B cell (primary cell): ENCODE data around the gene PAQR4. TPM values are rescaled to one million over a fixed set of nuclear protein-coding genes. Genes with fewer than 3 reads are reported as not detected.

Experiments
- ATAC-seq: fragments of 200-7000 bp; cut with Tn5 transposase; one replicate; pipeline ENCODE4 v1.10.0; 2021; ENCODE audit warnings: low read depth, mild to moderate bottlenecking, moderate number of reproducible peaks, moderate library complexity
- CTCF ChIA-PET: fragments of 350-600 bp; sonication (Branson Sonifier 250); formaldehyde crosslinking; loops from one replicate; lab custom pipeline; 2021; ENCODE audit warnings: antibody characterized with exemption, inconsistent platforms; lab: Charles Lee
- POLR2A ChIA-PET: fragments of 350-600 bp; sonication (Branson Sonifier 250); formaldehyde crosslinking; loops from one replicate; lab custom pipeline; 2021; ENCODE audit warnings: antibody characterized with exemption; lab: Charles Lee
- DNase-seq: peaks from one replicate; pipeline ENCODE4 v3.0.0; 2013
- H2AFZ ChIP-seq: 2 replicates; pipeline ENCODE4 v1.6.1; 2012; ENCODE audit warnings: mild to moderate bottlenecking, low read depth, low read length; ENCODE audit not compliant: insufficient read depth, poor library complexity, severe bottlenecking
- H3K27ac ChIP-seq, 2 donors: 1 replicate in 1 of 2; 2 replicates in 1 of 2; pipeline ENCODE4 v1.5.1; 2012 to 2013; ENCODE audit warnings: low read length in 2 of 2, mild to moderate bottlenecking in 2 of 2, moderate library complexity in 1 of 2
- H3K27me3 ChIP-seq, 4 experiments: fragments of 200-600 bp in 1 of 4; sonication (generic) in 1 of 4; replicated peaks in 1 of 4; 1 replicate in 2 of 4; 2 replicates in 2 of 4; pipeline versions ENCODE4 v1.6.1 to v1.7.0; 2013 to 2016; ENCODE audit warnings: low read length in 3 of 4, mild to moderate bottlenecking in 2 of 4, mixed read lengths in 1 of 4, moderate library complexity in 1 of 4; ENCODE audit not compliant: insufficient read depth in 4 of 4, control insufficient read depth in 3 of 4; ENCODE audit errors: control extremely low read depth in 1 of 4
- H3K36me3 ChIP-seq, 2 experiments: replicated peaks in 1 of 2; 1 replicate in 1 of 2; 2 replicates in 1 of 2; pipeline versions ENCODE4 v1.6.1 to v1.7.1; 2013; ENCODE audit warnings: low read length in 1 of 2; ENCODE audit not compliant: insufficient read depth in 2 of 2, control insufficient read depth in 1 of 2; ENCODE audit errors: control extremely low read depth in 1 of 2, extremely low read depth in 1 of 2
- H3K4me1 ChIP-seq, 2 donors: fragments of 200-600 bp in 1 of 2; sonication (generic) in 1 of 2; 1 replicate in 1 of 2; 2 replicates in 1 of 2; pipeline versions ENCODE4 v1.5.1 to v1.6.1; 2013 to 2017; ENCODE audit warnings: low read length in 2 of 2; ENCODE audit not compliant: control insufficient read depth in 2 of 2, insufficient read depth in 2 of 2
- H3K4me2 ChIP-seq: replicated peaks from 2 replicates; pipeline ENCODE3; 2012; ENCODE audit warnings: mild to moderate bottlenecking, low read depth, low read length; ENCODE audit not compliant: poor library complexity, severe bottlenecking
- H3K4me3 ChIP-seq, 5 experiments: fragments of 200-600 bp in 1 of 5; sonication (generic) in 1 of 5; 1 replicate in 3 of 5; 2 replicates in 2 of 5; pipeline versions ENCODE4 v1.5.1 to v1.7.0; 2011 to 2016; ENCODE audit warnings: low read length in 4 of 5, mild to moderate bottlenecking in 4 of 5, low read depth in 2 of 5, control low read depth in 1 of 5, moderate library complexity in 1 of 5; ENCODE audit not compliant: insufficient read depth in 1 of 5; ENCODE audit errors: control extremely low read depth in 1 of 5, extremely low read depth in 1 of 5
- H3K79me2 ChIP-seq: fragments of 200-600 bp; sonication (generic); one replicate; pipeline ENCODE4 v1.6.0; 2016; ENCODE audit warnings: low read length; ENCODE audit not compliant: control insufficient read depth, insufficient read depth
- H3K9ac ChIP-seq: fragments of 200-600 bp; sonication (generic); 2 replicates; pipeline ENCODE4 v1.6.1; 2017; ENCODE audit warnings: mild to moderate bottlenecking, low read length, moderate library complexity
- H3K9me3 ChIP-seq, 3 donors: one replicate each; pipeline versions ENCODE4 v1.6.1 to v1.7.1; 2013; ENCODE audit warnings: low read length in 2 of 3; ENCODE audit not compliant: control insufficient read depth in 2 of 3, insufficient read depth in 1 of 3; ENCODE audit errors: control extremely low read depth in 1 of 3
- H4K20me1 ChIP-seq: 2 replicates; pipeline ENCODE4 v1.6.0; 2012; ENCODE audit warnings: mild to moderate bottlenecking, low read length; ENCODE audit not compliant: insufficient read depth, control insufficient read depth, poor library complexity, severe bottlenecking
- H3K27ac Mint-ChIP-seq: one replicate; pipeline ENCODE4 v1.8.0; 2021; ENCODE audit warnings: mixed read lengths
- H3K27me3 Mint-ChIP-seq: one replicate; pipeline ENCODE4 v1.8.0; 2021; ENCODE audit warnings: mixed read lengths
- H3K4me1 Mint-ChIP-seq: one replicate; pipeline ENCODE4 v1.8.0; 2021; ENCODE audit warnings: mixed read lengths
- H3K4me3 Mint-ChIP-seq: one replicate; pipeline ENCODE4 v1.8.0; 2021; ENCODE audit warnings: mixed read lengths
- H3K9me3 Mint-ChIP-seq: one replicate; pipeline ENCODE4 v1.8.0; 2022; ENCODE audit warnings: mixed read lengths; ENCODE audit not compliant: insufficient read depth
- CTCF ChIP-seq: fragments of 200-600 bp; IDR thresholded peaks from one replicate; pipeline ENCODE4 v1.8.0; 2022; ENCODE audit warnings: antibody characterized with exemption, mild to moderate bottlenecking
- EZH2 ChIP-seq: IDR thresholded peaks from 2 replicates; pipeline ENCODE4 v1.6.1; 2012; ENCODE audit warnings: borderline replicate concordance, low read depth, mild to moderate bottlenecking, moderate library complexity, low read length; ENCODE audit not compliant: insufficient read depth, poor library complexity, severe bottlenecking
- WGBS: methylation state at CpG from one replicate; pipeline ENCODE4 v1.1.5; 2013; ENCODE audit warnings: missing lambda C conversion rate; ENCODE audit not compliant: insufficient coverage; 5-methylcytosine and 5-hydroxymethylcytosine counted together
- intact Hi-C: fragments of 100-400 bp; cut with micrococcal nuclease; formaldehyde crosslinking; loops from one replicate; pipeline ENCODE4 v1.10.0; 2022
- polyA plus RNA-seq: library from polyadenylated mRNA; depleted of rRNA; stranded (reverse); fragments of >200 nt; gene quantifications from 2 replicates; pipeline ENCODE4 v1.2.3, GENCODE V29; 2012
- total RNA-seq, 2 donors: library from RNA; stranded (reverse); fragments of 120-200 nt in 1 of 2; gene quantifications; 1 replicate in 1 of 2; 2 replicates in 1 of 2; pipeline versions ENCODE4 v1.2.3 to v1.2.4, GENCODE V29; 2013 to 2022

PAQR4 gene
- total and polyA plus RNA-seq, 2 donors (not counting 1 experiment from before 2014, with no cell fraction given): 2.6 to 2.8 TPM

DNA sequence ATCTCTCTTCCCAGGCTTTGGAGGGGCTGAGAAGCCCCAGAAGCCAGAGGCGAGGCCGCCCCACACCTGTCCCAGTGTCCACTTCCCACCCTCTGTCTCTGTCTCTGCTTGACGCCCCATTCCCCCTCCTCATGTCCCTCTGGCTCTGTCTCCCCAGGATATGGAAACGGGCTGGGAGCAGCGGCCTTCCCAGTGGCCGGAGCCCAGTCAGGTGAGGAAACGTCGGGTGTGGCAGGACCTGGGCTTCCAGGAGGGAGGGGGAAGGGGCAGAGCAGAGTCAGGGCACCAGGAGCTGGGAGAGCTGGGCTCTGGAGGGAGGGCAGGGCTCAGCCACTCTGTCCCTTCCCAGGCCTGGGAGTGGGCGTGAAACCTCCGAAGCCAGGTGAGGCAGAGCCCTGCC lies 21.7 kb downstream of the PAQR4 start:
- H3K36me3 ChIP-seq: no peaks in the 10 kb centered on the region
- H3K27me3 ChIP-seq: peaks cover 0 to 4% (median 0%) of the 10 kb centered on the region in 4 experiments
- H3K27ac ChIP-seq: no peak overlapping the region
- no peaks in the 10 kb centered on the region for H3K9me3 ChIP-seq
- H3K9ac ChIP-seq: no peak overlapping the region
- H3K4me3 Mint-ChIP-seq: no peak overlapping the region
- H3K27ac Mint-ChIP-seq: no peak overlapping the region
- DNase-seq (no peak), ATAC-seq (no peak)
- H3K4me2 ChIP-seq: no peak overlapping the region
- H3K27me3 Mint-ChIP-seq: no peaks in the 10 kb centered on the region
- no peak overlapping the region for H2AFZ ChIP-seq
- H3K4me1 Mint-ChIP-seq: no peaks in the 10 kb centered on the region
- no peaks in the 10 kb centered on the region for H4K20me1 ChIP-seq
- H3K4me1 ChIP-seq: no peaks in the 10 kb centered on the region
- intact Hi-C loops: no loop called here
- no peak overlapping the region for H3K4me3 ChIP-seq
- no peak for TF ChIP-seq CTCF
- no peak for TF ChIP-seq EZH2
- POLR2A ChIA-PET: no interaction called here
- H3K79me2 ChIP-seq: no peaks in the 10 kb centered on the region
- no peaks in the 10 kb centered on the region for H3K9me3 Mint-ChIP-seq
- 87% methylated on average over 9 of the region's 10 CpGs for WGBS
- CTCF ChIA-PET: no interaction called here

GRCh38 chr16:2991566-2992261 lies 22.6 kb downstream of the PAQR4 start:
- Mint-ChIP-seq H3K27ac (no peak overlapping the region), H3K9me3 (no peaks in the 10 kb centered on the region), H3K4me3 (no peak overlapping the region), H3K4me1 (no peaks in the 10 kb centered on the region), H3K27me3 (no peaks in the 10 kb centered on the region)
- ChIA-PET POLR2A (no interaction called here), CTCF (interaction anchor here (0.6 kb wide), 2 partner anchors 11 to 672 kb away, joined by 3 read pairs; no protein-coding TSS in a partner anchor)
- Histone ChIP-seq H3K9me3 (no peaks in the 10 kb centered on the region), H3K36me3 (no peaks in the 10 kb centered on the region), H4K20me1 (no peaks in the 10 kb centered on the region), H3K79me2 (no peaks in the 10 kb centered on the region), H3K4me1 (no peaks in the 10 kb centered on the region), H3K9ac (no peak overlapping the region), H3K4me2 (no peak overlapping the region), H2AFZ (no peak overlapping the region), H3K4me3 (no peak overlapping the region), H3K27me3 (peaks cover 0 to 4% (median 0%) of the 10 kb centered on the region in 4 experiments), H3K27ac (no peak overlapping the region)
- 82% methylated on average over 4 of the region's 12 CpGs for WGBS
- DNase-seq (no peak), ATAC-seq (no peak)
- TF ChIP-seq CTCF (no peak), EZH2 (no peak)
- intact Hi-C loops: no loop called here
